H1 (cell line): ENCODE measurements around the gene SUV39H2. TPM values are rescaled to one million over a fixed set of nuclear protein-coding genes. Genes with fewer than 3 reads are reported as not detected.

Experiments used
- polyA plus RNA-seq, 7 experiments: library from polyadenylated mRNA; depleted of rRNA in 3 of 7; stranded (reverse) in 5 of 7; unstranded in 2 of 7; fragments of >200 nt in 5 of 7; fragments of 200-250 nt in 2 of 7; gene quantifications; 1 replicate in 5 of 7; 2 replicates in 1 of 7; 4 replicates in 1 of 7; pipeline versions ENCODE4 v1.2.1 to v1.2.3, GENCODE V29; 2011 to 2013; ENCODE audit warnings: missing spikeins in 2 of 7, mixed read lengths in 2 of 7
- total RNA-seq: library from RNA; stranded (reverse); fragmentation: NEBNext Ultra II Directional; extraction: Animal tissue kit (Norgen Biotek cat#: 25700); gene quantifications from 2 replicates; pipeline ENCODE4 v1.2.1, GENCODE V29; 2021

The SUV39H2 gene
- total and polyA plus RNA-seq, 2 of the 8 experiments (the other 6 are each of a cell fraction or from before 2014, with no cell fraction given) = 19.4 to 62.3 TPM

Other genes with a start within 250 kb of the SUV39H2 start
- 26.2 and 28.1 TPM in 2 replicates for gene FAM107B, start 104.0 kb upstream of the SUV39H2 start, total RNA-seq
- 4.7 and 7.5 TPM in 2 replicates for gene FAM107B, start 104.0 kb upstream of the SUV39H2 start, polyA plus RNA-seq (2011; rRNA removed)
- gene CDNF, start 40.8 kb upstream of the SUV39H2 start, total RNA-seq = 0.32 and 0.36 TPM in 2 replicates
- gene CDNF, start 40.8 kb upstream of the SUV39H2 start, polyA plus RNA-seq (2011; rRNA removed) = 0.27 and 0.67 TPM in 2 replicates
- 32.9 and 36.4 TPM in 2 replicates for gene HSPA14, start 40.6 kb upstream of the SUV39H2 start, total RNA-seq
- gene HSPA14, start 40.6 kb upstream of the SUV39H2 start, polyA plus RNA-seq (2011; rRNA removed) = 11.9 and 20.5 TPM in 2 replicates
- gene MSANTD7, start 40.6 kb upstream of the SUV39H2 start, total RNA-seq = 15.2 and 16.0 TPM in 2 replicates
- 4.9 and 5.0 TPM in 2 replicates for gene MSANTD7, start 40.6 kb upstream of the SUV39H2 start, polyA plus RNA-seq (2011; rRNA removed)
- gene DCLRE1C, start 75.2 kb downstream of the SUV39H2 start, total RNA-seq = 5.6 and 7.4 TPM in 2 replicates
- 0.64 and 0.77 TPM in 2 replicates for gene DCLRE1C, start 75.2 kb downstream of the SUV39H2 start, polyA plus RNA-seq (2011; rRNA removed)
- gene MEIG1, start 80.5 kb downstream of the SUV39H2 start, total RNA-seq = not detected in 2 replicates
- gene MEIG1, start 80.5 kb downstream of the SUV39H2 start, polyA plus RNA-seq (2011; rRNA removed) = not detected in 2 replicates
- not detected in 2 replicates for gene OLAH, start 165.1 kb downstream of the SUV39H2 start, total RNA-seq
- not detected in 2 replicates for gene OLAH, start 165.1 kb downstream of the SUV39H2 start, polyA plus RNA-seq (2011; rRNA removed)
- 17.8 and 19.6 TPM in 2 replicates for gene ACBD7, start 209.9 kb downstream of the SUV39H2 start, total RNA-seq
- 9.0 and 11.5 TPM in 2 replicates for gene ACBD7, start 209.9 kb downstream of the SUV39H2 start, polyA plus RNA-seq (2011; rRNA removed)
- gene RPP38, start 218.5 kb downstream of the SUV39H2 start, total RNA-seq = 21.9 and 23.3 TPM in 2 replicates
- 17.4 and 20.8 TPM in 2 replicates for gene RPP38, start 218.5 kb downstream of the SUV39H2 start, polyA plus RNA-seq (2011; rRNA removed)